Inflammatory macrophage (primary cell): Measurements from ENCODE around the gene OGDH.

Source experiments
- DNase-seq, 2 donors: peaks; one replicate each; pipeline ENCODE4 v3.0.0-alpha.2; 2020 to 2022

OGDH gene

GRCh38 chr7:44618753-44619152, 12.3 kb downstream of the OGDH start:
- DNase-seq, result no peak

GRCh38 chr7:44621034-44621749, 14.8 kb downstream of the OGDH start:
- DNase-seq, result peak; percentile 79 to 81

- DNase-seq, result no peak
Observed at GRCh38 chr7:44621750-44622103, 15.3 kb downstream of the OGDH start.

GRCh38 chr7:44622342-44623151, 16.1 kb downstream of the OGDH start:
- DNase-seq, result peak in 1 of 2 donors; percentile 22

GRCh38 chr7:44624318-44624717, 17.9 kb downstream of the OGDH start:
- DNase-seq, result no peak

- DNase-seq, result no peak
Observed at GRCh38 chr7:44625526-44626471, 19.4 kb downstream of the OGDH start.

GRCh38 chr7:44626620-44627019, 20.2 kb downstream of the OGDH start:
- DNase-seq, result no peak

GRCh38 chr7:44629829-44630522, 23.5 kb downstream of the OGDH start:
- peak; percentile 56 to 57 for DNase-seq

GRCh38 chr7:44630792-44631457, 24.5 kb downstream of the OGDH start:
- no peak for DNase-seq

- peak; percentile 37 to 50 for DNase-seq
Observed at GRCh38 chr7:44631458-44632115, 25.2 kb downstream of the OGDH start.

GRCh38 chr7:44632196-44632595, 25.8 kb downstream of the OGDH start:
- no peak for DNase-seq

- DNase-seq, result peak; percentile 63 to 82
Observed at GRCh38 chr7:44633254-44634186, 27.1 kb downstream of the OGDH start.

- DNase-seq, result no peak
Observed at GRCh38 chr7:44634187-44634838, 27.9 kb downstream of the OGDH start.

GRCh38 chr7:44634839-44635591, 28.6 kb downstream of the OGDH start:
- peak in 1 of 2 donors; percentile 28 for DNase-seq

GRCh38 chr7:44636041-44636584, 29.7 kb downstream of the OGDH start:
- DNase-seq, result no peak

- no peak for DNase-seq
Observed at GRCh38 chr7:44636926-44637325, 30.5 kb downstream of the OGDH start.

GRCh38 chr7:44637788-44638594, 31.6 kb downstream of the OGDH start:
- DNase-seq, result peak; percentile 82 to 87
